Transverse colon (tissue), 4 donors: Measurements from ENCODE around the gene CDK5R2. TPM values are rescaled to one million over a fixed set of nuclear protein-coding genes. Genes with fewer than 3 reads are reported as not detected.
"Not testable (repeated sequence)": the region's sequence is repeated elsewhere in the genome, so short reads cannot be mapped to it uniquely, and the experiment has no call there.

Experiments used
- DNase-seq: peaks from one replicate; pipeline ENCODE4 v3.0.0-alpha.2; 2019
- H3K27ac ChIP-seq, 4 donors: fragments of 200-600 bp; sonication (generic); 2 replicates each; pipeline ENCODE4 v1.5.1; 2016 to 2018; ENCODE audit warnings: inconsistent platforms in 4 of 4
- H3K27me3 ChIP-seq: fragments of 200-600 bp; sonication (generic); 2 replicates; pipeline ENCODE4 v1.5.1; 2017; ENCODE audit warnings: inconsistent platforms
- H3K36me3 ChIP-seq, 4 donors: fragments of 200-600 bp; sonication (generic); 2 replicates each; pipeline ENCODE4 v1.5.1; 2017 to 2019; ENCODE audit warnings: inconsistent platforms in 4 of 4
- H3K4me1 ChIP-seq, 4 donors: fragments of 200-600 bp; sonication (generic); 2 replicates each; pipeline ENCODE4 v1.5.1; 2017 to 2020; ENCODE audit warnings: inconsistent platforms in 4 of 4
- H3K4me3 ChIP-seq, 4 donors: fragments of 200-600 bp; sonication (generic); 1 replicate in 1 of 4; 2 replicates in 3 of 4; pipeline versions ENCODE4 v1.5.1 to v1.6.1; 2017 to 2019; ENCODE audit warnings: inconsistent platforms in 4 of 4
- H3K9me3 ChIP-seq, 2 donors: fragments of 200-600 bp; sonication (generic); 2 replicates each; pipeline ENCODE4 v1.5.1; 2017 to 2019; ENCODE audit warnings: inconsistent platforms in 2 of 2
- EP300 ChIP-seq: sonication (generic); formaldehyde crosslinking; IDR thresholded peaks from one replicate; pipeline ENCODE4 v1.6.1; 2017; ENCODE audit warnings: antibody characterized with exemption, low read depth
- POLR2A ChIP-seq: fragments of 450-650 bp; IDR thresholded peaks from one replicate; pipeline ENCODE4 v1.6.1; 2016; ENCODE audit warnings: antibody characterized with exemption, mild to moderate bottlenecking, moderate library complexity
- POLR2AphosphoS5 ChIP-seq, 3 donors: sonication (generic); formaldehyde crosslinking; IDR thresholded peaks; one replicate each; pipeline ENCODE4 v1.6.1; 2016; ENCODE audit warnings: antibody characterized with exemption in 3 of 3
- WGBS, 2 donors: methylation state at CpG; one replicate each; pipeline ENCODE4 v1.1.5; 2018; ENCODE audit warnings: low coverage in 1 of 2; 5-methylcytosine and 5-hydroxymethylcytosine counted together
- in situ Hi-C, 4 donors: fragments of 200-750 bp; cut with MboI; loops; one replicate each; pipeline versions ENCODE4 v1.15.0 to v1.15.1; 2017; ENCODE audit warnings: low sequenced_read_pairs in 3 of 4, low pct_ligation_motif_present in 1 of 4, low pct_unique_long_range_greater_than_20kb in 1 of 4
- intact Hi-C: fragments of 100-400 bp; cut with DNase I; formaldehyde crosslinking; loops from one replicate; pipeline ENCODE4 v1.15.1; 2023; ENCODE audit warnings: low total_unique reads
- total RNA-seq, 4 donors: library from RNA; depleted of rRNA; stranded (reverse); fragments of >200 nt; gene quantifications; one replicate each; pipeline ENCODE4 v1.1.0, GENCODE V29; 2016
- TF ChIP-seq, protein P1 (sequence below), 5 experiments: fragments of 200-600 bp in 3 of 5; fragments of 450-650 bp in 2 of 5; sonication (generic) in 3 of 5; IDR thresholded peaks; 1 replicate in 2 of 5; 2 replicates in 3 of 5; pipeline ENCODE4 v1.5.1; 2016 to 2017; ENCODE audit warnings: antibody characterized with exemption in 5 of 5, inconsistent platforms in 3 of 5, mild to moderate bottlenecking in 2 of 5, moderate library complexity in 1 of 5

CDK5R2 gene
- total RNA-seq, 4 donors from 2014 or later, result 0.41 TPM; not detected in 3

- TF ChIP-seq, protein P1, sequence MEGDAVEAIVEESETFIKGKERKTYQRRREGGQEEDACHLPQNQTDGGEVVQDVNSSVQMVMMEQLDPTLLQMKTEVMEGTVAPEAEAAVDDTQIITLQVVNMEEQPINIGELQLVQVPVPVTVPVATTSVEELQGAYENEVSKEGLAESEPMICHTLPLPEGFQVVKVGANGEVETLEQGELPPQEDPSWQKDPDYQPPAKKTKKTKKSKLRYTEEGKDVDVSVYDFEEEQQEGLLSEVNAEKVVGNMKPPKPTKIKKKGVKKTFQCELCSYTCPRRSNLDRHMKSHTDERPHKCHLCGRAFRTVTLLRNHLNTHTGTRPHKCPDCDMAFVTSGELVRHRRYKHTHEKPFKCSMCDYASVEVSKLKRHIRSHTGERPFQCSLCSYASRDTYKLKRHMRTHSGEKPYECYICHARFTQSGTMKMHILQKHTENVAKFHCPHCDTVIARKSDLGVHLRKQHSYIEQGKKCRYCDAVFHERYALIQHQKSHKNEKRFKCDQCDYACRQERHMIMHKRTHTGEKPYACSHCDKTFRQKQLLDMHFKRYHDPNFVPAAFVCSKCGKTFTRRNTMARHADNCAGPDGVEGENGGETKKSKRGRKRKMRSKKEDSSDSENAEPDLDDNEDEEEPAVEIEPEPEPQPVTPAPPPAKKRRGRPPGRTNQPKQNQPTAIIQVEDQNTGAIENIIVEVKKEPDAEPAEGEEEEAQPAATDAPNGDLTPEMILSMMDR (IDR thresholded peaks at IDR 0.05), result no peak
- TF ChIP-seq POLR2AphosphoS5 (IDR thresholded peaks at IDR 0.05) (no peak), POLR2A (no peak), EP300 (no peak)
- no peaks in the 10 kb centered on the region for H3K4me1 ChIP-seq
- H3K27ac ChIP-seq, result no peak overlapping the region
- peaks cover 5% of the 10 kb centered on the region for H3K27me3 ChIP-seq
- H3K36me3 ChIP-seq, result no peaks in the 10 kb centered on the region
- 73 to 76% methylated on average over 1 to 2 of the region's 2 CpGs for WGBS, 2 donors
- intact Hi-C loops, result no loop called here
- H3K9me3 ChIP-seq, result peaks cover 0 to 3% of the 10 kb centered on the region in 2 donors
- in situ Hi-C loops, result no loop called here
- DNase-seq, result no peak
- H3K4me3 ChIP-seq, result no peak overlapping the region
Measured at GRCh38 chr2:218927422-218927821, 32.0 kb upstream of the CDK5R2 start.

GRCh38 chr2:218927876-218928275 lies 31.6 kb upstream of the CDK5R2 start:
- peaks cover 7% of the 10 kb centered on the region for H3K27me3 ChIP-seq
- WGBS, 2 donors, result 70 to 76% methylated on average over 4 of the region's 4 CpGs
- intact Hi-C loops (no loop called here), in situ Hi-C loops (no loop called here)
- H3K4me1 ChIP-seq, result no peaks in the 10 kb centered on the region
- no peaks in the 10 kb centered on the region for H3K36me3 ChIP-seq
- no peak for TF ChIP-seq POLR2A
- TF ChIP-seq EP300, result no peak
- no peak for TF ChIP-seq POLR2AphosphoS5 (IDR thresholded peaks at IDR 0.05)
- TF ChIP-seq, protein P1 (IDR thresholded peaks at IDR 0.05), result no peak
- H3K9me3 ChIP-seq, result peaks cover 0 to 3% of the 10 kb centered on the region in 2 donors
- no peak overlapping the region for H3K27ac ChIP-seq
- DNase-seq, result no peak
- H3K4me3 ChIP-seq, result no peak overlapping the region

DNA sequence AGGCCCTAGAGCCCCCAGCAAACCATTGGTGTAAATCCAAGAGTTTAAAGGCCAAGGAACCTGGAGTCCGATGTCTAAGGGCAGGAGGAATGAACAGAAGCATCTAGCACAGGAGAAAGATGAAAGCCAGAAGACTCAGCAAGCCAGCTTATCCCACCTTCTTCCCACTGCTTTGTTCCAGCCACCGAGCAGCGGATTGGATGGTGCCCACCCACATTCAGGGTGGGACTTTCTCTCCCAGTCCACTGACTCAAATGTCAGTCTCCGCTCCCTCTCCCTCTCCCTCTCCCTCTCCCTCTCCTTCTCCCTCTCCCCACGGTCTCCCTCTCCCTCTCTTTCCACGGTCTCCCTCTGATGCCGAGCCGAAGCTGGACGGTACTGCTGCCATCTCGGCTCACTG lies 29.0 kb upstream of the CDK5R2 start:
- H3K4me1 ChIP-seq, H3K4me3 ChIP-seq, in situ Hi-C loops, H3K9me3 ChIP-seq, H3K27ac ChIP-seq, intact Hi-C loops, DNase-seq, H3K36me3 ChIP-seq: not testable (repeated sequence)
- WGBS, 2 donors, result 93% methylated on average over 9 of the region's 10 CpGs; no CpG with 5 or more reads in 1 of the 2 donors
- H3K27me3 ChIP-seq, result peaks cover 22% of the 10 kb centered on the region

- H3K27me3 ChIP-seq, result peaks cover 35% of the 10 kb centered on the region
- intact Hi-C loops, DNase-seq, in situ Hi-C loops, H3K4me3 ChIP-seq, H3K36me3 ChIP-seq, H3K9me3 ChIP-seq, H3K4me1 ChIP-seq, H3K27ac ChIP-seq: not testable (repeated sequence)
- WGBS, 2 donors, result 93% methylated on average over 10 of the region's 25 CpGs; no CpG with 5 or more reads in 1 of the 2 donors
Measured at GRCh38 chr2:218931751-218932150, 27.7 kb upstream of the CDK5R2 start.

DNA sequence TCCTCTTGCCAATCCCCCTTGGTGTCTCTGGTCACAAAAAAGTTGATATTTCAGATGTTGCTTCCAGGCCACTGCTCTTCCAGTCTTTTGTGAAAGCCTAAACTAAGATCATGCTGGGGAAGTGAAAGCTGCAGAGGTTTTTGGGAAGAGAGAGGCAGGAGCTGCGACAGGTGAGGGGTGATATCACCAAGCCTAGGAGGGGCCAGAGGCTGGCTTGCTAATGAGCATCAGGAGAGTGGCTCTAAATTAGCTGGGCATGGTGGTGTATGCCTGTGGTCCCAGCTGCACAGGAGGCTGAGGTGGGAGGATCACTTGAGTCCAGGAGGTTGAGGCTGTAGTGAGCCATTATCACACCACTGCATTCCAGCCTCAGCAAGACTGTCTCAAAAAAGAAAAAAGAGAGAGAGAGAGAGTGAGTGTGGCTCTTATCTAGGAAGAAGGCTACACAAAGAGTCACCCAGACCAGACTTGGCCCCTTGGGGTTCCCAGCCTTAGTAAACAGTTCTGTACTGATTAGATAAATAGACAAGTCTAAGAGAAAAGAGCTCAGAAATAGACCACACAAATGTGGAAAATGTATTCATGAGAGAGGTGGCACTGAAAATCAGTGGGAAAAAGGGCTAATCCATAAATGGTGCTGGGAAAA lies 14.6 kb upstream of the CDK5R2 start:
- TF ChIP-seq, protein P1 (IDR thresholded peaks at IDR 0.05), result no peak
- TF ChIP-seq POLR2AphosphoS5 (IDR thresholded peaks at IDR 0.05), result no peak
- TF ChIP-seq POLR2A, result no peak
- no peak for TF ChIP-seq EP300
- H3K4me3 ChIP-seq, result no peak overlapping the region
- no peaks in the 10 kb centered on the region for H3K4me1 ChIP-seq
- in situ Hi-C loops, result no loop called here
- intact Hi-C loops, result no loop called here
- WGBS, 2 donors, result 44% methylated on average over 1 of the region's 1 CpG; no CpG with 5 or more reads in 1 of the 2 donors
- no peaks in the 10 kb centered on the region for H3K9me3 ChIP-seq
- DNase-seq, result no peak
- H3K27me3 ChIP-seq, result peaks cover 65% of the 10 kb centered on the region
- H3K27ac ChIP-seq, result no peak overlapping the region
- H3K36me3 ChIP-seq, result no peaks in the 10 kb centered on the region
